ENCODE results near the gene METTL15.

DNA sequence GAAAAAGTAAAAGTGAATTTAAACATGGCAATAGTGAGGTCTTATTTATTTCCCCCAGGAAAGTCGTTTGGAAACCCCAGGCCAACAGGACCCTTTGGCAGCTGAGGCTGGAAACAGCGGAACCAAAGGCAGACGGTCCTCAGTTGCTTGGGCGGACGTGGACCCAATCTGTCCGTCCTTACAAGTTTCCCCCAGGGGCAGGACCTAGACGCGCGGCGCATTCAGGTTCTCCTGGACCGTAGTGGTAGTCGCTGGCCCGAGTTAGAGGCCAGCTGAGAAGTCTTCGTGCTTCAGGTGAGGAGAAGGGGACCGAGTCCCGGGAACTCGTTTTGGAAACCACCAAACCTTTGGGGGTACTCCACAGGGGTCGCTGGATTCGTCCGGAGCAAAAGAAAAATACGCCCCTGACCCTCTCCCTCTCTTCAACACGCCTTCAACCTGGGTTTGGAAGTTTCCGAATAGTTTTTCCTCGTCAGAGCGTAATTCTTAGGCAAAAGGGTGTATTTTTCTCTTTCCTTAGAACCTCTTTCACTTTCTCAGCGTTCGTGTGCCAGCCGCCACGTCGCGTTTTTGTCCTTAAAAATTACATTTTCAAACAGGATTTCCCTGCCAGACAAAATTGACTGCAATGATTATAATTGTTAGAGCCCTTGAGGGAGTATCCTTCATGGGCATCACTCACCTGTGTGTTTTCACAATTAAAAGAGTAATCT, 2.1 kb downstream of the METTL15 start:
- TF ChIP-seq, protein P1, sequence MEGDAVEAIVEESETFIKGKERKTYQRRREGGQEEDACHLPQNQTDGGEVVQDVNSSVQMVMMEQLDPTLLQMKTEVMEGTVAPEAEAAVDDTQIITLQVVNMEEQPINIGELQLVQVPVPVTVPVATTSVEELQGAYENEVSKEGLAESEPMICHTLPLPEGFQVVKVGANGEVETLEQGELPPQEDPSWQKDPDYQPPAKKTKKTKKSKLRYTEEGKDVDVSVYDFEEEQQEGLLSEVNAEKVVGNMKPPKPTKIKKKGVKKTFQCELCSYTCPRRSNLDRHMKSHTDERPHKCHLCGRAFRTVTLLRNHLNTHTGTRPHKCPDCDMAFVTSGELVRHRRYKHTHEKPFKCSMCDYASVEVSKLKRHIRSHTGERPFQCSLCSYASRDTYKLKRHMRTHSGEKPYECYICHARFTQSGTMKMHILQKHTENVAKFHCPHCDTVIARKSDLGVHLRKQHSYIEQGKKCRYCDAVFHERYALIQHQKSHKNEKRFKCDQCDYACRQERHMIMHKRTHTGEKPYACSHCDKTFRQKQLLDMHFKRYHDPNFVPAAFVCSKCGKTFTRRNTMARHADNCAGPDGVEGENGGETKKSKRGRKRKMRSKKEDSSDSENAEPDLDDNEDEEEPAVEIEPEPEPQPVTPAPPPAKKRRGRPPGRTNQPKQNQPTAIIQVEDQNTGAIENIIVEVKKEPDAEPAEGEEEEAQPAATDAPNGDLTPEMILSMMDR (optimal IDR thresholded peaks at IDR 0.05 in 1 of 3, IDR thresholded peaks at IDR 0.05 in 1 of 3, conservative IDR thresholded peaks at IDR 0.05 in 1 of 3; ENCODE audit: extremely low read depth in 1 of 3, insufficient read depth in 2 of 3, low read length in 3 of 3) = no peak
- no peak for TF ChIP-seq EZH2 (IDR thresholded peaks at IDR 0.05; ENCODE audit: low read length)

Data from keratinocyte (primary cell).